Ammon's horn (tissue), 1 donor: ENCODE results near the gene CFAP74.

Source experiments
- DNase-seq: peaks from one replicate; pipeline ENCODE4 v3.0.0-alpha.2; 2016; ENCODE audit warnings: low spot score

Gene CFAP74

GRCh38 chr1:1969953-1970716 is 33.5 kb downstream of the CFAP74 start:
- DNase-seq: no peak

- DNase-seq: no peak
Observed at GRCh38 chr1:1969505-1969900, 34.1 kb downstream of the CFAP74 start.

- DNase-seq: no peak
Observed at GRCh38 chr1:1968767-1969504, 34.6 kb downstream of the CFAP74 start.

GRCh38 chr1:1967879-1968278 is 35.7 kb downstream of the CFAP74 start:
- no peak for DNase-seq

- DNase-seq: peak; percentile 35
Observed at GRCh38 chr1:1967151-1967550, 36.4 kb downstream of the CFAP74 start.

GRCh38 chr1:1966071-1966740 is 37.4 kb downstream of the CFAP74 start:
- DNase-seq: peak; percentile 40

- no peak for DNase-seq
Observed at GRCh38 chr1:1965546-1965945, 38.0 kb downstream of the CFAP74 start.

- DNase-seq: no peak
Observed at GRCh38 chr1:1964811-1965210, 38.8 kb downstream of the CFAP74 start.

- DNase-seq: no peak
Observed at GRCh38 chr1:1963570-1963969, 40.0 kb downstream of the CFAP74 start.

GRCh38 chr1:1962752-1963151 is 40.8 kb downstream of the CFAP74 start:
- DNase-seq: no peak

- no peak for DNase-seq
Observed at GRCh38 chr1:1960480-1961196, 42.9 kb downstream of the CFAP74 start.

GRCh38 chr1:1959840-1960479 is 43.6 kb downstream of the CFAP74 start:
- peak; percentile 79 for DNase-seq

- DNase-seq: no peak
Observed at GRCh38 chr1:1959459-1959839, 44.1 kb downstream of the CFAP74 start.

- no peak for DNase-seq
Observed at GRCh38 chr1:1958071-1958541, 45.5 kb downstream of the CFAP74 start.

- no peak for DNase-seq
Observed at GRCh38 chr1:1957533-1957961, 46.0 kb downstream of the CFAP74 start.

GRCh38 chr1:1956586-1957532 is 46.7 kb downstream of the CFAP74 start:
- DNase-seq: no peak

GRCh38 chr1:1956101-1956500 is 47.5 kb downstream of the CFAP74 start:
- DNase-seq: no peak

GRCh38 chr1:1955621-1956094 is 47.9 kb downstream of the CFAP74 start:
- DNase-seq: no peak

- no peak for DNase-seq
Observed at GRCh38 chr1:1954831-1955441, 48.6 kb downstream of the CFAP74 start.

GRCh38 chr1:1954015-1954414 is 49.6 kb downstream of the CFAP74 start:
- no peak for DNase-seq
